ENCODE data around the gene PUDP. TPM values are rescaled to one million over a fixed set of nuclear protein-coding genes. Genes with fewer than 3 reads are reported as not detected.

The PUDP gene
- polyA plus RNA-seq, 1 donor from 2014 or later = 18.2 TPM

DNA sequence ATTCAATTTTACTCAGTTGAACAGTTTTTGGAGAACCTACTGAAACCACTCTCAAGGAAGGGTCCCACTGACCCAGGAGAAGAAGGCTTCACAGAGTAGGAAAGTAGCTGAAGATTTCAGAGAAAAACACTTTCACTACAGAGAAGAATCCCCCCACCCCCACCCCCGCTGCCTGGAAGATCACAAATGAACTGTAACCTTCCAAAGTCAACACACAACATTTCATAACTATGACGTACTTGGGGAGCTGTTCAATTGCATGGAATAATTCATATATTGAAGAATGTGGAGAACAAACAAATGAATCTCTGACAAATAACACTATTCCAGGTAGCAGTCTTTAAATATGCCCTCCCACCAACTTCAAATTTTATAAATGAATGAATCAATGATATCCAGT lies 86.5 kb downstream of the PUDP start:
- H3K36me3 ChIP-seq (ENCODE audit: insufficient read depth, low read length) = no peaks in the 10 kb centered on the region
- H3K27me3 ChIP-seq (ENCODE audit: insufficient read depth, low read depth, low read length) = no peaks in the 10 kb centered on the region
- H3K4me2 ChIP-seq (ENCODE audit: low read length) = no peak overlapping the region
- H3K9ac ChIP-seq (ENCODE audit: low read length) = no peak overlapping the region
- H3K27ac ChIP-seq (ENCODE audit: low read length) = no peak overlapping the region
- H4K20me1 ChIP-seq (ENCODE audit: insufficient read depth) = no peaks in the 10 kb centered on the region
- no peaks in the 10 kb centered on the region for H3K79me2 ChIP-seq (replicated peaks; ENCODE audit: insufficient read depth, low read length)
- no peaks in the 10 kb centered on the region for H3F3A ChIP-seq (ENCODE audit: insufficient read depth, low read length, poor library complexity, severe bottlenecking)
- no peaks in the 10 kb centered on the region for H3K9me3 ChIP-seq (ENCODE audit: low read length)
- no peaks in the 10 kb centered on the region for H3K9me2 ChIP-seq (ENCODE audit: insufficient read depth, low read length)
- H2AFZ ChIP-seq (ENCODE audit: low read depth, low read length) = no peak overlapping the region
- no peak overlapping the region for H3K4me3 ChIP-seq (ENCODE audit: low read length)
- TF ChIP-seq, protein P1, sequence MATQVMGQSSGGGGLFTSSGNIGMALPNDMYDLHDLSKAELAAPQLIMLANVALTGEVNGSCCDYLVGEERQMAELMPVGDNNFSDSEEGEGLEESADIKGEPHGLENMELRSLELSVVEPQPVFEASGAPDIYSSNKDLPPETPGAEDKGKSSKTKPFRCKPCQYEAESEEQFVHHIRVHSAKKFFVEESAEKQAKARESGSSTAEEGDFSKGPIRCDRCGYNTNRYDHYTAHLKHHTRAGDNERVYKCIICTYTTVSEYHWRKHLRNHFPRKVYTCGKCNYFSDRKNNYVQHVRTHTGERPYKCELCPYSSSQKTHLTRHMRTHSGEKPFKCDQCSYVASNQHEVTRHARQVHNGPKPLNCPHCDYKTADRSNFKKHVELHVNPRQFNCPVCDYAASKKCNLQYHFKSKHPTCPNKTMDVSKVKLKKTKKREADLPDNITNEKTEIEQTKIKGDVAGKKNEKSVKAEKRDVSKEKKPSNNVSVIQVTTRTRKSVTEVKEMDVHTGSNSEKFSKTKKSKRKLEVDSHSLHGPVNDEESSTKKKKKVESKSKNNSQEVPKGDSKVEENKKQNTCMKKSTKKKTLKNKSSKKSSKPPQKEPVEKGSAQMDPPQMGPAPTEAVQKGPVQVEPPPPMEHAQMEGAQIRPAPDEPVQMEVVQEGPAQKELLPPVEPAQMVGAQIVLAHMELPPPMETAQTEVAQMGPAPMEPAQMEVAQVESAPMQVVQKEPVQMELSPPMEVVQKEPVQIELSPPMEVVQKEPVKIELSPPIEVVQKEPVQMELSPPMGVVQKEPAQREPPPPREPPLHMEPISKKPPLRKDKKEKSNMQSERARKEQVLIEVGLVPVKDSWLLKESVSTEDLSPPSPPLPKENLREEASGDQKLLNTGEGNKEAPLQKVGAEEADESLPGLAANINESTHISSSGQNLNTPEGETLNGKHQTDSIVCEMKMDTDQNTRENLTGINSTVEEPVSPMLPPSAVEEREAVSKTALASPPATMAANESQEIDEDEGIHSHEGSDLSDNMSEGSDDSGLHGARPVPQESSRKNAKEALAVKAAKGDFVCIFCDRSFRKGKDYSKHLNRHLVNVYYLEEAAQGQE (IDR thresholded peaks at IDR 0.05; ENCODE audit: borderline replicate concordance) = no peak
- TF ChIP-seq SMC3 (conservative IDR thresholded peaks at IDR 0.05; ENCODE audit: poor library complexity) = no peak
- TF ChIP-seq POLR2AphosphoS5 (IDR thresholded peaks at IDR 0.05) = no peak
- no peak for TF ChIP-seq EZH2 (IDR thresholded peaks at IDR 0.05; ENCODE audit: borderline replicate concordance, insufficient read depth, low read length, poor library complexity, severe bottlenecking)
- TF ChIP-seq TAF1 (IDR thresholded peaks at IDR 0.05; ENCODE audit: low read depth) = no peak
- no peak for TF ChIP-seq MXI1 (conservative IDR thresholded peaks at IDR 0.05; ENCODE audit: poor library complexity, severe bottlenecking)
- TF ChIP-seq, protein P2, sequence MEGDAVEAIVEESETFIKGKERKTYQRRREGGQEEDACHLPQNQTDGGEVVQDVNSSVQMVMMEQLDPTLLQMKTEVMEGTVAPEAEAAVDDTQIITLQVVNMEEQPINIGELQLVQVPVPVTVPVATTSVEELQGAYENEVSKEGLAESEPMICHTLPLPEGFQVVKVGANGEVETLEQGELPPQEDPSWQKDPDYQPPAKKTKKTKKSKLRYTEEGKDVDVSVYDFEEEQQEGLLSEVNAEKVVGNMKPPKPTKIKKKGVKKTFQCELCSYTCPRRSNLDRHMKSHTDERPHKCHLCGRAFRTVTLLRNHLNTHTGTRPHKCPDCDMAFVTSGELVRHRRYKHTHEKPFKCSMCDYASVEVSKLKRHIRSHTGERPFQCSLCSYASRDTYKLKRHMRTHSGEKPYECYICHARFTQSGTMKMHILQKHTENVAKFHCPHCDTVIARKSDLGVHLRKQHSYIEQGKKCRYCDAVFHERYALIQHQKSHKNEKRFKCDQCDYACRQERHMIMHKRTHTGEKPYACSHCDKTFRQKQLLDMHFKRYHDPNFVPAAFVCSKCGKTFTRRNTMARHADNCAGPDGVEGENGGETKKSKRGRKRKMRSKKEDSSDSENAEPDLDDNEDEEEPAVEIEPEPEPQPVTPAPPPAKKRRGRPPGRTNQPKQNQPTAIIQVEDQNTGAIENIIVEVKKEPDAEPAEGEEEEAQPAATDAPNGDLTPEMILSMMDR (IDR thresholded peaks at IDR 0.05; ENCODE audit: poor library complexity, severe bottlenecking) = no peak
- no peak for TF ChIP-seq RAD21 (conservative IDR thresholded peaks at IDR 0.05)
- no peak for TF ChIP-seq EP300 (conservative IDR thresholded peaks at IDR 0.05; ENCODE audit: poor library complexity, severe bottlenecking)

DNA sequence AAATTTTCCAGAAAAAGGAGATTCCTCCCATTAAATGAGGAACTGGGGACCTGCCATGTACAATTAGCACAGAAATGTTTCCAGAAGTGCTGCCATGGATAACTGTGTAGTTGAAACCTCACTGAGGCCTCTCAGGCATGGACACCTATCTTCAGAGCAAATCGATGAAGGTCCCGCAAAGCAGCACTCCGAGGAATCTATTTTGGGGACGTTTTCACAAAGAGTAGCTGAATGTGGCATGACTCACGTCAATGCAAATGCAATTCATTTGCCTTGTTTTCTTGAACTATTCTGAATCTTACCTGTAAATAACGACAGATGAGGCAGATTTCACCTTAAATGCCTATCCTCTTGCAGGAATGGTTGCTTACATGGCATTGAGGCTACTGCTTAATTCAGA lies 87.5 kb downstream of the PUDP start:
- Histone ChIP-seq H3K27ac (ENCODE audit: low read length) (no peak overlapping the region), H3K27me3 (ENCODE audit: insufficient read depth, low read depth, low read length) (no peaks in the 10 kb centered on the region), H3K4me2 (ENCODE audit: low read length) (no peak overlapping the region), H3K9me3 (ENCODE audit: low read length) (no peaks in the 10 kb centered on the region), H4K20me1 (ENCODE audit: insufficient read depth) (no peaks in the 10 kb centered on the region), H3K36me3 (ENCODE audit: insufficient read depth, low read length) (no peaks in the 10 kb centered on the region), H3K9me2 (ENCODE audit: insufficient read depth, low read length) (no peaks in the 10 kb centered on the region), H3F3A (ENCODE audit: insufficient read depth, low read length, poor library complexity, severe bottlenecking) (no peaks in the 10 kb centered on the region), H3K4me3 (ENCODE audit: low read length) (no peak overlapping the region), H3K79me2 (replicated peaks; ENCODE audit: insufficient read depth, low read length) (no peaks in the 10 kb centered on the region), H2AFZ (ENCODE audit: low read depth, low read length) (no peak overlapping the region), H3K9ac (ENCODE audit: low read length) (no peak overlapping the region)
- TF ChIP-seq TAF1 (IDR thresholded peaks at IDR 0.05; ENCODE audit: low read depth) = no peak
- TF ChIP-seq POLR2AphosphoS5 (IDR thresholded peaks at IDR 0.05) = no peak
- no peak for TF ChIP-seq EP300 (conservative IDR thresholded peaks at IDR 0.05; ENCODE audit: poor library complexity, severe bottlenecking)
- TF ChIP-seq, protein P2 (IDR thresholded peaks at IDR 0.05; ENCODE audit: poor library complexity, severe bottlenecking) = no peak
- TF ChIP-seq MXI1 (conservative IDR thresholded peaks at IDR 0.05; ENCODE audit: poor library complexity, severe bottlenecking) = no peak
- no peak for TF ChIP-seq EZH2 (IDR thresholded peaks at IDR 0.05; ENCODE audit: borderline replicate concordance, insufficient read depth, low read length, poor library complexity, severe bottlenecking)

All from neural cell (in vitro differentiated cells).